ENCODE data around the gene IFNGR1. TPM values are rescaled to one million over a fixed set of nuclear protein-coding genes. Genes with fewer than 3 reads are reported as not detected.
"Not testable (repeated sequence)": the region's sequence is repeated elsewhere in the genome, so short reads cannot be mapped to it uniquely, and the experiment has no call there.

IFNGR1 gene
- total RNA-seq, 1 donor from 2014 or later, result 60.5 TPM

DNA sequence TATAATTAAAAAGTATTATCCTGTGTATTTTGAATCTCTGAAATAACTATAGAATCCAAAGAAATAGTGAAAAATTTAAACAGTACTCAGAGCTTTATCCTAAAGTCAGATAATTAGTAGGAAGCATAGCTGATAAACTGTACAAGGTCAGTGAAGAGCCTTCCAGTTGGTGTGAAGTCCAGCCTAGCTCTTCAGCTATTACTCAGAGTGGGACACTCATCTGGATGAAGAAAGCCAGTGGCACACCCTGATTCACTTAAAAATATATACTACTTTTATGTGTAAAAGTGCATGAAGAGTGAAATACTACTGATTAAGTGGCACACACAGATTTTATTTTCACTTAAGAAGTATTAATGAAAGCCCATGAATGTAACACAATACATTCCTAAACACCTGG, 3.1 kb downstream of the IFNGR1 start:
- H3K27ac Mint-ChIP-seq, result no peak overlapping the region
- H3K4me3 Mint-ChIP-seq, result peak overlapping the region; percentile 99
- H3K4me1 Mint-ChIP-seq, result peaks cover 85% of the 10 kb centered on the region
- peaks cover 36% of the 10 kb centered on the region for H3K36me3 Mint-ChIP-seq (ENCODE audit: low read depth)
- TF ChIP-seq, protein P1, sequence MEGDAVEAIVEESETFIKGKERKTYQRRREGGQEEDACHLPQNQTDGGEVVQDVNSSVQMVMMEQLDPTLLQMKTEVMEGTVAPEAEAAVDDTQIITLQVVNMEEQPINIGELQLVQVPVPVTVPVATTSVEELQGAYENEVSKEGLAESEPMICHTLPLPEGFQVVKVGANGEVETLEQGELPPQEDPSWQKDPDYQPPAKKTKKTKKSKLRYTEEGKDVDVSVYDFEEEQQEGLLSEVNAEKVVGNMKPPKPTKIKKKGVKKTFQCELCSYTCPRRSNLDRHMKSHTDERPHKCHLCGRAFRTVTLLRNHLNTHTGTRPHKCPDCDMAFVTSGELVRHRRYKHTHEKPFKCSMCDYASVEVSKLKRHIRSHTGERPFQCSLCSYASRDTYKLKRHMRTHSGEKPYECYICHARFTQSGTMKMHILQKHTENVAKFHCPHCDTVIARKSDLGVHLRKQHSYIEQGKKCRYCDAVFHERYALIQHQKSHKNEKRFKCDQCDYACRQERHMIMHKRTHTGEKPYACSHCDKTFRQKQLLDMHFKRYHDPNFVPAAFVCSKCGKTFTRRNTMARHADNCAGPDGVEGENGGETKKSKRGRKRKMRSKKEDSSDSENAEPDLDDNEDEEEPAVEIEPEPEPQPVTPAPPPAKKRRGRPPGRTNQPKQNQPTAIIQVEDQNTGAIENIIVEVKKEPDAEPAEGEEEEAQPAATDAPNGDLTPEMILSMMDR (IDR thresholded peaks at IDR 0.05), result no peak
- H3K27me3 Mint-ChIP-seq, result no peaks in the 10 kb centered on the region
- no peaks in the 10 kb centered on the region for H3K9me3 Mint-ChIP-seq
- no peak for DNase-seq
- intact Hi-C loops (cut with micrococcal nuclease), result loop anchor here (5.0 kb wide), 2 partner anchors 49 to 1719 kb away; partner anchors contain the start of gene AHI1
- ATAC-seq (ENCODE audit: low read depth), result no peak
- POLR2A ChIA-PET, result interaction anchor here (1.1 to 1.4 kb wide), 4 partner anchors 40 to 113 kb away, joined by 3 to 5 read pairs (median 3); no protein-coding TSS in a partner anchor
- CTCF ChIA-PET, result interaction anchor here (1.6 to 2.5 kb wide), 2 partner anchors 51 to 122 kb away, joined by 5 to 7 read pairs; no protein-coding TSS in a partner anchor

DNA sequence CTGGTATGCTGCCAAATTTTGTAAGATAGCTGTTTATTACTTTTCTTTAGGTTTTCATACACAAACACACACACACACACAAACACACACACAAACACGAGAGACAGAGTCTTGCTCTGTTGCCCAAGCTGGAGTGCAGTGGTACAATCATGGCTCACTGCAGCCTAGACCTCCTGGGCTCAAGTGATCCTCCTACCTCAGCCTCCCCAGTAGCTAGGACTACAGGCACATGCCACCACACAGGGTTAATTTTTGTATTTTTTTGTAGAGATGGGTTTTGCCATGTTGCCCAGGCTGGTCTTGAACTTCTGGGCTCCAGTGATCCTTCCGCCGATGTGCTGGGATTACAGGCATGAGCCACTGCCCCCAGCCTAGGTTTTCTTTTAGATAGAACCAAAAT, 3.6 kb downstream of the IFNGR1 start:
- not testable (repeated sequence) for H3K9me3 Mint-ChIP-seq; ATAC-seq (ENCODE audit: low read depth); H3K4me3 Mint-ChIP-seq; DNase-seq; H3K27me3 Mint-ChIP-seq; H3K27ac Mint-ChIP-seq
- H3K36me3 Mint-ChIP-seq (ENCODE audit: low read depth), result peaks cover 36% of the 10 kb centered on the region
- POLR2A ChIA-PET, result interaction anchor here (0.7 to 1.4 kb wide), 5 partner anchors 39 to 113 kb away, joined by 3 to 5 read pairs (median 3); no protein-coding TSS in a partner anchor
- CTCF ChIA-PET, result interaction anchor here (1.6 to 2.5 kb wide), 2 partner anchors 50 to 121 kb away, joined by 5 to 7 read pairs; no protein-coding TSS in a partner anchor
- peaks cover 87% of the 10 kb centered on the region for H3K4me1 Mint-ChIP-seq
- intact Hi-C loops (cut with micrococcal nuclease), result loop anchor here (5.0 kb wide), 2 partner anchors 48 to 1718 kb away; partner anchors contain the start of gene AHI1

DNA sequence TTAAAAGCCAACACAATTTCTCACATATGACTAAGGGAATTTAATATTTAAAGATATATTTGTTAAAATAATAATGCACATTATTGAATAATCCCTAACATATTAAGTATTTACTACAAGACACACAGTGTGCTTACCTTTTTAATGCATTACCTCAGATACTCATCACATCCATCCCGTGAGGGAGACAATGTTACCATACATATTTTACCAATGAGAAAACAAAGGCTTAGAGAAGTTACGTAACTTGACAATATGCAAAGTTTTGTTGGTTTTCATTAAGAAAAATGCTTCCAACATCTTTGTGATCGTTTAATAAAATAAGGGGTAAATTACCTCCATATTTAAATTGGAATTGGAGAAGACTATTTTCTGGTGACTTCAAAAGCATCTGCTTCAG, 4.3 kb downstream of the IFNGR1 start:
- H3K4me1 Mint-ChIP-seq, result peaks cover 86% of the 10 kb centered on the region
- no peak overlapping the region for H3K4me3 Mint-ChIP-seq
- TF ChIP-seq, protein P1 (IDR thresholded peaks at IDR 0.05), result no peak
- H3K27ac Mint-ChIP-seq, result no peak overlapping the region
- intact Hi-C loops (cut with micrococcal nuclease), result loop anchor here (5.0 kb wide), 2 partner anchors 48 to 1718 kb away; partner anchors contain the start of gene AHI1
- CTCF ChIA-PET, result no interaction called here
- H3K9me3 Mint-ChIP-seq, result peaks cover under 1% of the 10 kb centered on the region
- POLR2A ChIA-PET, result interaction anchor here (0.7 to 1.3 kb wide), 2 partner anchors 39 to 49 kb away, joined by 3 read pairs; no protein-coding TSS in a partner anchor
- H3K36me3 Mint-ChIP-seq (ENCODE audit: low read depth), result peaks cover 43% of the 10 kb centered on the region
- H3K27me3 Mint-ChIP-seq, result no peaks in the 10 kb centered on the region
- ATAC-seq (ENCODE audit: low read depth) (no peak), DNase-seq (no peak)

DNA sequence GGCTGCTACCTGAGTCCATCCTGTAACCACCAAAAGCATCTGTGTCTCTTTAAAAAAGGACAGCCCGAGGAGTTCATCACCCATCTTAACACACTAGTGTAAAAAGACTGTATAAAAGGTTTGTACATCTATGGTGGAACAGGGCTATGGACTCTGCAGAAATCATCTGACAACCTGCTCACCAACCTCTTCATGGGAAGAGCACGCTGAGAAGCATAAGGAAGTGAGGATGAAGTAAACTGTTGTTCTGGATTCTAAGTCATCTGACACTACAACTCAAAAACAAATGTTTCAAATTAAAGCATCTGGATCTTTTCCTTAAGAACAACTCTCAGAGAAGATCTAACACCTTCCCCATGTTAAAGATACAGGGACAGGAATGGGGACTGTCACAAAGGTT, 5.4 kb downstream of the IFNGR1 start:
- H3K27me3 Mint-ChIP-seq, result no peaks in the 10 kb centered on the region
- H3K4me3 Mint-ChIP-seq, result peak overlapping the region; percentile 32
- H3K9me3 Mint-ChIP-seq, result peaks cover 10% of the 10 kb centered on the region
- POLR2A ChIA-PET, result interaction anchor here (0.6 to 1.0 kb wide), 2 partner anchors 20 to 594 kb away, joined by 3 to 7 read pairs; no protein-coding TSS in a partner anchor
- H3K36me3 Mint-ChIP-seq (ENCODE audit: low read depth), result peaks cover 52% of the 10 kb centered on the region
- TF ChIP-seq, protein P1 (IDR thresholded peaks at IDR 0.05), result no peak
- DNase-seq (no peak), ATAC-seq (ENCODE audit: low read depth) (no peak)
- CTCF ChIA-PET, result interaction anchor here (1.2 to 1.8 kb wide), 3 partner anchors 10 to 120 kb away, joined by 3 to 8 read pairs (median 5); no protein-coding TSS in a partner anchor
- H3K4me1 Mint-ChIP-seq, result peaks cover 91% of the 10 kb centered on the region
- intact Hi-C loops (cut with micrococcal nuclease), result no loop called here
- H3K27ac Mint-ChIP-seq, result peak overlapping the region; percentile 66

GRCh38 chr6:137213331-137213740, 5.8 kb downstream of the IFNGR1 start:
- ATAC-seq (ENCODE audit: low read depth), result no peak
- H3K4me1 Mint-ChIP-seq, result peaks cover 86% of the 10 kb centered on the region
- intact Hi-C loops (cut with micrococcal nuclease), result no loop called here

More at GRCh38 chr6:137213331-137213740, 5.8 kb downstream of the IFNGR1 start:
- CTCF ChIA-PET, result interaction anchor here (1.2 to 1.8 kb wide), 3 partner anchors 10 to 119 kb away, joined by 3 to 8 read pairs (median 5); no protein-coding TSS in a partner anchor
- TF ChIP-seq, protein P1 (IDR thresholded peaks at IDR 0.05), result no peak
- Mint-ChIP-seq H3K4me3 (peak overlapping the region; percentile 32), H3K36me3 (ENCODE audit: low read depth) (peaks cover 50% of the 10 kb centered on the region), H3K27me3 (no peaks in the 10 kb centered on the region), H3K9me3 (peaks cover 10% of the 10 kb centered on the region), H3K27ac (peak overlapping the region; percentile 66)
- DNase-seq, result no peak
- POLR2A ChIA-PET, result interaction anchor here (0.6 to 1.2 kb wide), 3 partner anchors 11 to 63 kb away, joined by 3 to 8 read pairs (median 5); no protein-coding TSS in a partner anchor

All from activated B cell treated with CpG ODN at 0.5 μM for 24 hours (primary cell).